HG02588 (cell line): ENCODE measurements around the gene MAN1A1.
A peak's percentile ranks its signal among the peaks of the same experiment; 100 is the strongest.

ENCODE experiments used
- ATAC-seq: cut with Tn5 transposase; IDR thresholded peaks from one replicate; pipeline ENCODE4 v1.9.1; 2021; ENCODE audit warnings: mild to moderate bottlenecking, moderate library complexity; ENCODE audit not compliant: unreplicated experiment

Gene MAN1A1

DNA sequence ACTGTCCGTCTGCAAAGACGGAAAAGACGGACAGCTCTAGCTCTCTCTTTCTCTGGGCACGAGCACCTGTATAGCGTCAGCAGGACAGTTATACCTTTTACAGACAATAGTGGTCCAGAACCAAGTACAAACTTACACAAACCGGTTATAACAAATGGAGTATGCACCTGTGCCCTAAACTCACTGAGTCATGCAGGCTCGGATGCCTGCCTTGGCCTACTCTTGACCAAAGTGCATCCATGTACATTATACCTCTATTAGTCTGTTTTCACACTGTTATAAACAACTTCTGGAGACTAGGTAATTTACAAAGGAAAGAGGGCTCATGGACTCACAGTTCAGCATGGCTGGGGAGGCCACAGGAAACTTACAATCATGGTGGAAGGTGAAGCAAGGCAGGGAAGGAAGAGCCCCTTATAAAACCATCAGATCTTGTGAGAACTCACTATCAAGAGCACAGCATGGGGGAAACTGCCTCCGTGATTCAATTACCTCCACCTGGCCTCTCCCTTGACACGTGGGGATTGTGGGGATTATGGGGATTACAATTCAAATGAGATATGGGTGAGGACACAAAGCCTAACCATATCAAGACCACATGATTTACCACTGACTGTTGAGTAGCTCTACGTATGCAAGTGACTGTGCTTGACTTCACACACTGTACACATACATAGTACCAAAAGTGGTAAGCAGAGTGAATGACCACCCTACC lies 23.1 kb downstream of the MAN1A1 start:
- ATAC-seq: no peak

DNA sequence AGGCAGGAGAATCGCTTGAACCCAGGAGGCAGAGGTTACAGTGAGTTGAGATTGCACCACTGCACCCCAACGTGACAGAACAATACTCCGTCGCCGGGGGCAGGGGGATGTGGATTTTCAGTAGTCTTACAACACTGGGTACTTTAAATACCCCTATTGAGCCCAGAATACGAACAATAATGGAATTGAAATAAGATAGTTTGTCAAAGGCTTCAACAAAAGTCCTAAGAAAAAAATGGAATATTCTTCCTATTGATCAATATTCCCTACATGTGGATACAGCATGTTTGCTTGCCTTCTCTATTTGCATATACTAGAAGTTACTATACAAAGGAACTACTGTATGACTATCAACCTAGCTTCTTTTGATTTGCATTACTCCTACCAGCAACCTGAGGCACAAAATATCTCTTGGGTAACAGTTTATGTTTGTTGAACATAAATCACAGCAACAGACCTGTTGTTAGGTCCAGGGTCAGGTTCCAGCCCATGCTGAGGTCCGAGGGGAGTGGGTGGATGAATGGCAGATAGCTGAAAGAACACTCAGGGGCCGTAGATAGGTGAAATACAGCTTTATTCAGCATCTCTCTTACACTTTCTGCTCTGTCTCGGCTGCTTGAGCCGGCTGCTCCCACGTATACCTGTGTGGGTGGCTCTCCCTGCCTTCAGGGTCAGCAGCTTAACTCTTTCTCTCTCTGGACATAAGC lies 23.8 kb downstream of the MAN1A1 start:
- no peak for ATAC-seq

DNA sequence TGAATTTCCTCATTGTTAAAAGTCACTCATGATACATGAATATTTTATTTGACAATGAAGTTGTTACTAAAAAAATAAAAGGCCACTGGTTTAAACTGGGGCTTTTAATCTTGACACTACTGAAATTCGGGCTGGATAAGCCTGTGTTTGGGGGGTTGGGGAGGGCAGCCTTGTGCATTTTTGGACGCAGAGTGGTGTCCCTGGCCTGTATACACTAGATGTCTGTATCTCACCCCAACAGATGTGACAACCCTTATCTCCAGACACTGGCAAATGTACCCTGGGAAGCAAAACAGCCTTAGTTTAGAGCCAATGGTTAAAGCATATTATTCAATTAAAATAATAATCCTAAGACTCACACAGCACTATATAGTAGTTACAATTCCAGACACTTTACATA lies 24.8 kb downstream of the MAN1A1 start:
- no peak for ATAC-seq

DNA sequence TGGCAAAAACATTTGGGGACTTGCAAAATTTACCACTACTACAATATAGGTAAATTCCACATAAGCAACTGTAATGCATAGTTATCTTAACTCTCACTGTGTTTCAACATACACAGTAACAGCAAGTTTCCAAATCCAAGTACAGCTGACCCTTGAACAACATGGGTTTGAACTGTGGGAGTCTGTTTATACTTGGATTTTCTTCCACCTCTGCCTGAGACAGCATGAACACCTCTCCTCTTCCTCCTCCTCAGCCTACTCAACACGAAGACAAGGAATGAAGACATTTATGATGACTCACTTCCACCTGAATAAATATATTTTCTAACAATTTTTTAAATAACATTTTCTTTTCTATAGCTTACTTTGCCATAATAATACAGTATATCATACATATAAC lies 25.6 kb downstream of the MAN1A1 start:
- no peak for ATAC-seq

DNA sequence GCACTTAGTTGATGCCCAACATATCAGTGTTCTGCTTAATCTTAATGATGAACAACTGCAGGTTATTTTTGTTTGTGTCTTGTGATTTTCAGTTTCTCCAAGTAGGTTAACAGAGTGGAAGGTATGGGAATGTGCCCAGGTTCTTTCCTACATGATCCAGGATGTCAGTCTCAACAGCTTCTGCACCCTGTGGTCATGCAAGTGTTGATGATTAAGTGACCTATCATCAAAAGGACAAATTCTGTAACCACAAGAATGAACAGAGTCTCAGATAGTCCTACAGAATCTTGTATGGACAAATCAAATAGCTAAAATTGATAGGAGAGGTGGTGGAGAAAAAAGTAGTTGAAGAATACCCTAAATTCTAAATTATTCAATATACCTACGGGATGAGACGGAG lies 26.1 kb downstream of the MAN1A1 start:
- no peak for ATAC-seq

DNA sequence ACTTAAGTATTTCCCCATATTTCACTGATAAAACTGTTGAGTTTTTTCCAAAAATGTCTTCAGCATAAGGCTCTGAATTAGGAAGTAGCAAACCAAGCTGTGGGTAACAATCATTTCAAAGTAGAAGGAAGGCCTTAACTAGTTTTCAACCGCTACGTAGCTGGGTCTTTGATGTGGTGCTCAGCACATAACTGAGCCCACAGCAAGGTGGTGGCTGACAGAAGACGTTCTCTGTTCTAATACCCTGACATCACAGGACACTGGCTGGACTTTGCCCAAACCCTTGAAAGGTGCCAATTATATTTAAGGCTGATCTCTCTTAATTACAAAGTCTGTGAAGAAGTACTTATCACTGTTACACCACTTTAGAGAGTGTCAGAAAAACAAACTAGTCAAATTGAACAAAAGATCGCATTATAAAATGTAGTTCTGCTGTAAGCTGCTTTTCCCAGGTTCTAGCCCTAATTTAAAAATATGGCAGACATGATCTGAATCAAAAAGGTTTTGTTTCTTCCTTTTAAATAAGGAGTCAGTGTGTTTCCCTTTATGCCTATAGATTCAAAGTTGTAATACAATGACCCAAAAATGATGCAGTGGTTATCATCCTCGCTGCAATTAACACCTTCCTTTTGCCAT lies 26.7 kb downstream of the MAN1A1 start:
- no peak for ATAC-seq

DNA sequence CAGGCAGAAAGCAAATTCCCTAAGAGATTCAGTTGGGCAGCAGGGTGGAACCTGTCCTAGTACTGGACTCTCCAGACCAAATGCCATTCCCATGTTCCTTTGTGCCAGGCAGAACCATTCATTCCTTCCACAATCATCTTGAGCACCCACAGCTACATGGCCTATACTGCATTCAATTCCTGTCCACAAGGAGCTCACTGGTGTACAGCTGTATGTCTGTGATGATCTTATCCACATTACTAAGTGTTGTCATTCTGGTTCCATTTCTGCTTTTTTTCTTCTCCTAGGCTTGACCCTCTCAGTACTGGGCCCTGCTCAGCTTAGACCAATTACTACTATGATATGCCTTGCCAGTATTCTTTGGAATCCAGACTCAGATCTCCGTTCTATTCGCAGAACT lies 27.5 kb downstream of the MAN1A1 start:
- no peak for ATAC-seq

DNA sequence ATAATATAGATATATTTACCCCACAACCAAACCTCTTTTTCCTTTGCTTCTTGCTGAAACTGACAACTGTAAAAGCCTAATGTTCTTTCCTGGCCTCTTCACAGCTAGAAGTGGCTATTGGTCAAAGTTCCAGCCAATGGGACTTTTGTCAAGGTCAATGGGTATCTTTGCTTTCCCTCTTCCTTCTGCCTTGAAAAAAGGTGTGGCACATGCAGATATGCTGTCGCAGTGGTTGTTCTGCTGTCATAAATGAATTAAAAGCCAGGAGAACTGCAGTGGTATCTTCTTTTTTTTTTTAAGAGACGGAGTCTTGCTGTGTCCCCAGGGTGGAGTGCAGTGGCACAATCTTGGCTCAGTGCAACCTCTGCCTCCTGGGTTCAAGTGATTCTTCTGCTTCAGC lies 29.9 kb downstream of the MAN1A1 start:
- ATAC-seq: no peak

DNA sequence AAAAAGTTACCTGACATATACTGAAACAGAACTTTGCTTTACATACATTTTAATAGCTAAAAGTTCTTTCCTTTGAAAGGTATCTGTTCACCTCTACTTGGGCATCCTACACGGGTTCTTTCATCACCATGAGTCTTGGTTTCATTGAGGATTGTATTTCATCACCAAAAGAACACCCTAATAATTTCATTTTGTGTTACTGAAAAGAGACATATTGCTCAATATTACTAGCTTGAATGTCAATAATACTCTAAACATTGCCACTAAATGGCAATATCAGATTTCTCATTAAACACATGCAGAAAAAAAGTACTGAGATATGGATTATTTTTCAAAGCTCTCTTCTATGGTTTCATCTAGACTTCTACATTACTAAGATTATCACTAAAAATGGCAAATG lies 30.8 kb downstream of the MAN1A1 start:
- no peak for ATAC-seq

DNA sequence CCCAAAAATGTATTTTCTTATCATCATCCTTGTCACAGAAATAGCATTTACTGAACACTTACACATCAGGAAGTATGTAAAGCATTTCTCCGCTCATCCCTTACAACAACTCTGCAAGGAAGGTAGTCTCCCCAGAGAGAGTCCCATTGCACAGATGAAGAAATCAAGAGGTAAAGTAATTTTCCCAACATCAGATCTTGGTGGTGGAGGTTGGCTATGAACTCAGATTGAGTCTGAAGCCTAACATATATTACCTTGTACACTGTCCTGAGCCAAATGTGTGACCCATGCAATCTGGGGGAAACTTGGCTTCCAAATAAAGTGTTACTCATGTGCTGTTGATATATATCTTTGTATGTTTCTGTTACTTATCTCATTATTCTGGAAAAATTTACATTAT lies 31.4 kb downstream of the MAN1A1 start:
- ATAC-seq: no peak

DNA sequence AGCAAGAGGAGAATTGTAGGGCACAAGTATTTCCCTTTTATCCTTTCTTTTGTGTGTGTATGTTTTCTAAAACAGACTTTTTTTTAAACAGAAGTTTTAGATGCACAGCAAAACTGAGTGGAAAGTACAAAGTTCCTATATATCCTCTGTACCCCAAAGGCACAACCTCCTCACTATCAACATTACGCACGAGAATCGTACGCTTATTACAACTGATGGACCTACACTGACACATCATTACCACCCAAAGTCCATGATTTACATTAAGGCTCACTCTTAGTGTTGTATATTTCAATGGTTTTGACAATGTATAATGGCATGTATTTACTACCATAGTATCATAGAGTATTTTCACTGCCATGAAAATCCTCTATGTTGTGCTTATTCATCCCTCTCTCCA lies 32.6 kb downstream of the MAN1A1 start:
- no peak for ATAC-seq

DNA sequence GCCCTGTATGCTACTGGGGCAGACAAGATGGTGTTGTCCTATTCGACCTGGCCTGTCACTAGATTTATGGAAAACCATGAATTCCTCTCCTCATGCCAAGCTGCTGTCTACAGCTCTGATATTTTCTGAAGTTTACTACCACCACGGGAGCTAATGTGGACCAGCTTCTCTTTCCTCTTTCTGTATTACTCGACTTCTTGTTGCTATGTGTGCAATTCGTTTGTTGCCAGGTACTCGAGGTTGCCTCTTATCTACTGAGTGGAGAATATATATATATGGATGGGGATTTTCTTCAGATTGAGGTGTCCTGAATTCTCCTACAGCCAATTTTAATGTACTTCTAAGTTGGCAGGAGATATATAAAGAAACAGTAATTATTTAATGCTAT lies 34.7 kb downstream of the MAN1A1 start:
- peak; percentile 46 for ATAC-seq

DNA sequence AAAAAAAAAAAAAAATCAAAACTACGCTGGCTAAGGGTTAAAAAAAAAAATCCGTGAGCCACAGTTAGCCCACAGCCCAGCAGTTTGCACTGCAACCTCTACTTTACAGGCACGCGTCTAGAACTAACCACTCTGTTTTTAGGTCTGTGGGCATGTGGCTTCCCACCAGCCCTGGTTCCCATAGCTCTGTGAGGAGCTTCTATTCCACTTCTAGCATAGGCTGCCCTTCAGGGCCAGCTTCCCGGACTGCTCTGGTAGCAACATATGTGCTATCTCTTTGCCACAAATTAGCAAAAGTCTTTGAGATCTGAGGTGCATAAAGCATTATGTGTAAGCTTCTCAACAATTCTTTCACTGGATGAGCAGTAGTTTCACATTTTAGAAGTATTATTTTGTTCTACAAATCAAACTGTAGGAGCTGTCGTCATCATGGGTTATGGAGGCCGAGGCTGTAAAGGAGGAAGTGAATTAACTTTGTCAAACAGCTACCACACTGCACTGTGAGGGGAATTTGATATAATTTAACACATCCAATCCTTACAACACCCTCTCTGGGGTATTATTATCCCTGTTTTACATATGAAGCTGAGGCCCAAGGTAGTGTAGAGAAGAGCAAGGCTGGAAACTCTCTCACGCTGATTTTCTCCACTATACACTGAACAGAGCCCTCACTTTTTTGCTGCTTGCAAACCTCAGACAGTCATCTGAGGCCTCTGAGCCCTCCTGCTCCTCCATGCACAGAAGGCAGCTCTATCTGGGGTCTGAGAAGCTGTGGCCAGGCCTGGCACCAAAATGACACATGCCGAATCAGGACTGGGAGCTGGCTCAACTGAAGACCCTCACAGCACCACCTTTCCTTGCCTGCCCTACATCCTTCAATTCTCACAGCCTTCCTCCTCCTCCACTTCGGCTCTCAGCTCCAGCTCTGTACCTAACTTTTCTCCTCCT lies 35.4 kb downstream of the MAN1A1 start:
- peak; percentile 55 for ATAC-seq

DNA sequence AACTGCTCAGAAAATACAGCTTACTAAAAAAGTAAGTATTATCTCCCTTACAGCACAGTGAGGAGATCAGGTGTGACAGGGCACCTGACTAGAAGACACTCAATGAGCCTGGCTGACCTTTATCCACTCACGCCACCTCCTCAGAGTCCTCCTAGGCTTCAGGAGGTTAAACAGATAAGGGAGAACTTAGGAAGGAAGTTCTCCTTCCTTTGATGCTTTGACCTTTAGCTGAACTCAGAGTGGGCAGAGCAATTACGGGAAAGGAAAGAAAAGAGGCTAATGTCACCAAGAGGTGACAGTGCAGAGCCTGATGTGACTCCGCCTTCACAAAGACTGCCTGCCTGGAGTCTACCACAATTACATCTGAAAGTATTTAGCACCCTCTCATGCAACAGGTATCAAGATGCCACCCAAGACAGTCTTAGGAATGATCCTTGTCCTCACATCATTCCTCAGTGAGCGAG lies 36.7 kb downstream of the MAN1A1 start:
- ATAC-seq: peak; percentile 43

DNA sequence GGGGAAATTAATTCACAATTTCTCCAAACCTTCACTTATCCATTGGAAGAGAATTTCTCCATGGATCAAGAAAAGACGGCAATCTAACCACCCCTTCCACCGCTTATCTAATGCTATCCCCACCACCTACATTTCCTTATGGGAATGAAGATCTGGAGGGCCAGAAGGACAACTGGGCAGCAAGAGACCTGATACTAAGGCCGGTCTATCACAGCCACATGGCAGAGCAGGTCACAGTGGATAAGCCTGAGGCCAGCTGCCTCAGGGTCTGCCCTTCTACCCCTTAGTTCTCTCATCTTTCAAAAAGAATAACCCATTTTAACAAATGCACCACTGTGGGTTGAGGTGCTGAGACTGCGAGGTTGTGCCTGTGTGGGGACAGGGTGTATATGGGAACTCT lies 37.1 kb downstream of the MAN1A1 start:
- ATAC-seq: no peak

DNA sequence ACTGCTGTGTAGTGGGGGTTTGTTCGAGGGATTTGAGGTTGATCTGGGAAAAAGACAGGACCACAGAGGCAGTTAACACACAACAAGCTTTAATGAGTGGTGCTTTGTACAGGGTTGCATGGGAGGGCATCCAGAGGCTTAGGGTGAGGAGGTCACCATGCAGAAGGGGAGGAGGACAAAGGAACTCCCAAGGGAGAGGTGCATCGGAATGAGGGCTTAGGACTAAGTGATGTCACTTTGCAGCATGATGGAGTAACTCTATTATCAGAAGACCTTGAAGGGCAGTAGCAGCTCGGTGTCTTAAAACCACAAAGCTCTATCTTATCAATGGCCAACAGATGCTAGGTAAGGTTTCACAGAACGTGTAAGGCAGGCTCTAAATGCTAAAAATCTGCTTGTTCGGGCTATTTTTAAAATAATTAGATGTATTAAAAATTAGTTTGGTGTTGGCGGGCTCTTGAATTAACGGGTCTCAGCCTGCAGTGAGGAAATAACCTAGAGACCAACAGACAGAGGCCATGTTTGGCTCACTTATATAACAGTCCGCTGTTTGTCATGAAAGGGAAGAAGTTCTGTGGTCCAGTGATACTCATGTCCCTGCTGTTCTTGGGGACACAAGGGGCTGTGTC lies 37.9 kb downstream of the MAN1A1 start:
- ATAC-seq: no peak

DNA sequence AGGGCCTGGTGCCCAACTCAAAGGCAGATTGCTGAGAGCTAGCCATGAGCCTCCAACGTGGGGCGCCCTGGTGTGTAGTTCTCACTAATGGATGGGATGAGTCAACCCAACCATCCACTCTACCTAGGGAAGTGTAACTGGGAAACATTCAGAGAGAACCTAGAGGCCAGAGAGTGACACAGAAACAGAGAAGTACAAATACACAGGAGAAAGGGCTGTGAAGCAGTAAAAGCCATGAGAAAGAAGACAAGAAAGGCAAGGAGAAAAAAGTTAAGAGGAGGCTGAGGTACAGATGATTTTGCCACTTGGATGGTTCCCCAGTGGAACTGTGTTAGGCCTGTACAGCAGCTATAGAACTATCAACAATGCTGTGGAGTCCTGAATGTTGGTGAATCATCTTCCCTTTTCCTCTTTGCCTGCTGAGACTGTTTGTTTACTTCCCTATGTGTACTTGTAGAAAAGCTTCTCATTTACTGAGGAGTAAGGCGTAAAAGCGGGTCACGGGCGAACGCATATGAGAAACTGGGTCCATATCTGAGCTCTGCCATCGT lies 39.0 kb downstream of the MAN1A1 start:
- ATAC-seq: no peak

DNA sequence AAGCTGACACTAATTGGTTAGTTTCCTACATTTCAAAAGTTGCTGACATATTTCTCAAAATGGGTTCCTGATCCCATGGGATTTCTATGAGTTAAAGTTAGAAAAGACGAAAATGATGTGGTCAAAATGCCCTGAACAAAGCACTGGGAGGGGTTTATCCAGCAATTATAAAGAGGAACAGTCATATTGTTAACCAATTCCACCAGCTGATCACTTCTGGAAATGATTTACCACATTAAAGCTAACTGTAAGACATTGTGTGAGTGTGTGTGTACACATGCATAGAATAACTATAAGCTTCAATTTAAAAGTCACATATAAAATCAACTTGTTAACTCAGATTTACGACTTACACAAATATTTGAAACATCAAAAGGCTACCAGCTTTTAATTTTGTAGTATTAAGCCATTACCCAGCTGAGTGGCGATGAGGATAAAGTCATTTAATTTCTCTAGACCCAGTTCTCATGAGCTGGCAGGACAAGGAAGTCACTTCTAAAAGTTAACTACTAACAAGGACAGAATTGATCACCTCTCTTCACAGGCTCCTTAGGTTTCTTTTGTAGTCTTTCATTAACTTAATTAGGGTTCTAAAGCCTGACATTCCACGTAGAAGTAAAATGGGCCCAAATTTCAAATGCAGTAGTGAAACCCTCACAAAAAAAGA lies 40.4 kb downstream of the MAN1A1 start:
- ATAC-seq: no peak

DNA sequence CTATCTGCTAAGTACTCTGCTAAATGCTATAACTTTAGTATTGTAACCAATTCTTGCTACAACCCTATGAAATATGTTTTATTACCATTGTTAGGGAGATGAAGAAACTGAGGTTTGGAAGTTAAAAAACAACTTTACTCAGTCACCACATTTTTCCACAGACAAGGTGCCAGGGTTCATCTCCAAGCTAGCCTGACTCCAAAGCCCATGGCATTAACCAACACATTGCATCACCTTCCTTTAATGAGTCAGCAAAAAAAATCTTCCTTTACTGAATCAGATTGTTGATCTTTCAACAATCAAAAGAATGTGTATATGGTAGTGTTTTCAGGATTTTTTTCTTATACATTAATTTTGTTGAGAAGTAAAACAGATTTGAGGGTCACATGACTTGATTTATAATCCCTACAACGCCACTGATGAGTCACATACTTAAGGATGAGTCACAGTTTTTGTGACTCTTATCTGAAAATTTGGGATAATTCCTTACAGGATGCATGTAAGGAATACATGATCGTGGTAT lies 41.5 kb downstream of the MAN1A1 start:
- ATAC-seq: no peak

DNA sequence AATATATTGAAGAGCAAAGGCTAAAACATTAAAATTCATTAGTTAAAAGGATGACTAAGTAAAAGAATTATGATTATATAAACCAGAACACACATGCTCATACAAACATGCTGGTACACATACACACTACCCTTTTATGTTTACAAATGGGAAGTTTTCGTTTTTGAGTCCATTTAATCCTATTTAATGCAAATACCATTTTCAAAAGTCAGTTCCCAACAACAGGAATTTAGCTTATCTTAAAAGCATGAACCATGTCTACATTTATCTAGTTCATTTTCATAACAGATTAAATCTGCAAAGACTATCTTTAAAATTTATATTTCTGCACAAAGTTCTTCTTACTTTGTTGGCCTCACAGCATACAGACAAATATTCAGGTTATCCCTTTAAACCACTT lies 42.5 kb downstream of the MAN1A1 start:
- ATAC-seq: no peak
